ENCODE results near the gene STK11. TPM values are rescaled to one million over a fixed set of nuclear protein-coding genes. Genes with fewer than 3 reads are reported as not detected.
A peak's percentile ranks its signal among the peaks of the same experiment; 100 is the strongest.
"Not testable (repeated sequence)": the region's sequence is repeated elsewhere in the genome, so short reads cannot be mapped to it uniquely, and the experiment has no call there.

STK11 gene
- total RNA-seq, 1 experiment from 2014 or later, result 19.8 TPM

DNA sequence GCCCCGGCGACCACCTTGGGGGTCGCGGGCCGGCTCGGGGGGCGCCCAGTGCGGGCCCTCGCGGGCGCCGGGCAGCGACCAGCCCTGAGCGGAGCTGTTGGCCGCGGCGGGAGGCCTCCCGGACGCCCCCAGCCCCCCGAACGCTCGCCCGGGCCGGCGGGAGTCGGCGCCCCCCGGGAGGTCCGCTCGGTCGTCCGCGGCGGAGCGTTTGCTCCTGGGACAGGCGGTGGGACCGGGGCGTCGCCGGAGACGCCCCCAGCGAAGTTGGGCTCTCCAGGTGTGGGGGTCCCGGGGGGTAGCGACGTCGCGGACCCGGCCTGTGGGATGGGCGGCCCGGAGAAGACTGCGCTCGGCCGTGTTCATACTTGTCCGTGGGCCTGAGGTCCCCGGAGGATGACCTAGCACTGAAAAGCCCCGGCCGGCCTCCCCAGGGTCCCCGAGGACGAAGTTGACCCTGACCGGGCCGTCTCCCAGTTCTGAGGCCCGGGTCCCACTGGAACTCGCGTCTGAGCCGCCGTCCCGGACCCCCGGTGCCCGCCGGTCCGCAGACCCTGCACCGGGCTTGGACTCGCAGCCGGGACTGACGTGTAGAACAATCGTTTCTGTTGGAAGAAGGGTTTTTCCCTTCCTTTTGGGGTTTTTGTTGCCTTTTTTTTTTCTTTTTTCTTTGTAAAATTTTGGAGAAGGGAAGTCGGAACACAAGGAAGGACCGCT lies 729 bp downstream of the STK11 start:
- no peak for DNase-seq (ENCODE audit: low read depth)

GRCh38 chr19:1206864-1207450 lies 1.4 kb downstream of the STK11 start:
- no peak for DNase-seq (ENCODE audit: low read depth)

DNA sequence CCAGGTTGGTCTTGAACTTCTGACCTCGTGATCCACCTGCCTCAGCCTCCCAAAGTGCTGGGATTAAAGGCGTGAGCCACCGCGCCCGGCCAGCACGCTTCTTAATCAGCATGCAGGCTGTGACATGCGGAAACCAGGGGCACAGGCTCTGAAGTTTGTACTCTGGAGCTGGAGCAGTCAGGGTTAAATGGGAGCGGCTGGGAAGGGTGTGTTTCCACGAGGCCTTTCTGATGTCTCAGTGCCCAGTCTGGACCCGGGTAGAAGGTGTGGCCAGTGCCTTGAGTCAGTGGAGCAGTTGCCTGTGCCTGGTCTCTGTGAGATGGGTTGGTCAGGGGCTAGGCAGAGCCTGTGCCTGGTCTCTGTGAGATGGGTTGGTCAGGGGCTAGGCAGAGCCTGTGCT lies 3.3 kb downstream of the STK11 start:
- not testable (repeated sequence) for DNase-seq (ENCODE audit: low read depth)

- DNase-seq (ENCODE audit: low read depth), result no peak
Measured at GRCh38 chr19:1210227-1210538, 4.6 kb downstream of the STK11 start.

GRCh38 chr19:1211494-1212234 lies 6.1 kb downstream of the STK11 start:
- no peak for DNase-seq (ENCODE audit: low read depth)

GRCh38 chr19:1213391-1214286 lies 8.1 kb downstream of the STK11 start:
- DNase-seq (ENCODE audit: low read depth), result peak; percentile 45

GRCh38 chr19:1214299-1214861 lies 8.8 kb downstream of the STK11 start:
- no peak for DNase-seq (ENCODE audit: low read depth)

DNA sequence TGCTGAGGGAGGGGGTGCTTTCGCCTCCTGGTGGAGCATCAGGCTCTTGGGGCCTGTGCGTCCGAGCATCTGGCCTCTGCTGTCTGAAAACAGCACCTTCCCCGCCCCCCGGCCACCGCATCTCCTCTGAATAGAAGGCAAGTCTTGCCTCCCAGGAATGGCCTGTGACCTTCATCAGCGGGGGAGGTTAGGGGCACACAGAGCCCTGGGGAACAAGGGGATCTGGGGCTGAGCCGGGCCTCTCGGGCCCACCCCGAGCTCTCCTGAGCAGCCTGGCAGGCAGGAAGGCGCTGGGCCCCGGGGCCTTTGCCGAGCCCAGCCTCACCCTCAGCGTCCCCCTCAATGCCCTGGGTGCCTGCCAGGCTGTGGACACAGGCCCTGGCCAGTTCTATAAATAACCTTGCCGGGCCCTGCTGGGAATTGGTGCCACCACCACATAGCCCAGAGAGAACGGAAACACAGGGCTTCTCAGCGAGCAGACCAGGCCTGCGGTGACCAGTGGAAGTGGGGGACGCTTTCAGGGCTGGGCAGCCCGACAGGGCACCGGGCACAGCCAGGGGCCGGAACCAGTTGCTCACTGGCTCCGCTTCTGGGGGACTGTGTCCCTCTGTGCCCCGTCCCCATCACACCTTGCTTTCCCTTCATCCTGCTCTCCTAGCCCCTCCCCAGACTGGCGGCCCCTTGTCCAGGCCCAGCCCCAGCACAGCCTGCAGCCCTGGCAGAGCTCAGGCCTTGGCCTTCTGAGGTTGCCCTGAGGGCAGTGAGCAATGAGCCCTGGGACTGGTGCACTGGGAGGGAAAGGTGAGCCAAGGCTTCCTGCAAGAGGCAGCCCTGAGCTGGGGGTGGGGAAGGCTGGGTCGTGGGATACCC lies 9.5 kb downstream of the STK11 start:
- peak; percentile 95 for DNase-seq (ENCODE audit: low read depth)

- no peak for DNase-seq (ENCODE audit: low read depth)
Measured at GRCh38 chr19:1216756-1217155, 11.2 kb downstream of the STK11 start.

DNA sequence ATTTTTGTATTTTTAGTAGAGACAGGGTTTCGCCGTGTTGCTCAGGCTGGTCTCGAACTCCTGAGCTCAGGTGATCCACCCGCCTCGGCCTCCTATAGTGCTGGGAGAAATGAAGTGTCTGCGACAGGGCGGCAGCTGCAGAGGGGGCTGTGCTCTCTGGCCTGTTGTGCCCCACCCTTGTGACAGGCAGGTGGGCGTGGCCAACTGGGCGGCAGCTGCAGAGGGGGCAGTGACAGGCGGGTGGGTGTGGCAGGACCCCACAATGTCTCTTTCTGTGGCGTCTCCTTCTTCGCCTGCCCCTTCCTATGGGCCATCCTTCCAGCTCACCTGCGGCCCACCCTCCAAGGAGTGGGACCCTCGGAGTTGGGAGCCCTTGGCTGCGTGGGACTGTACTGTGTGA lies 11.8 kb downstream of the STK11 start:
- no peak for DNase-seq (ENCODE audit: low read depth)

DNA sequence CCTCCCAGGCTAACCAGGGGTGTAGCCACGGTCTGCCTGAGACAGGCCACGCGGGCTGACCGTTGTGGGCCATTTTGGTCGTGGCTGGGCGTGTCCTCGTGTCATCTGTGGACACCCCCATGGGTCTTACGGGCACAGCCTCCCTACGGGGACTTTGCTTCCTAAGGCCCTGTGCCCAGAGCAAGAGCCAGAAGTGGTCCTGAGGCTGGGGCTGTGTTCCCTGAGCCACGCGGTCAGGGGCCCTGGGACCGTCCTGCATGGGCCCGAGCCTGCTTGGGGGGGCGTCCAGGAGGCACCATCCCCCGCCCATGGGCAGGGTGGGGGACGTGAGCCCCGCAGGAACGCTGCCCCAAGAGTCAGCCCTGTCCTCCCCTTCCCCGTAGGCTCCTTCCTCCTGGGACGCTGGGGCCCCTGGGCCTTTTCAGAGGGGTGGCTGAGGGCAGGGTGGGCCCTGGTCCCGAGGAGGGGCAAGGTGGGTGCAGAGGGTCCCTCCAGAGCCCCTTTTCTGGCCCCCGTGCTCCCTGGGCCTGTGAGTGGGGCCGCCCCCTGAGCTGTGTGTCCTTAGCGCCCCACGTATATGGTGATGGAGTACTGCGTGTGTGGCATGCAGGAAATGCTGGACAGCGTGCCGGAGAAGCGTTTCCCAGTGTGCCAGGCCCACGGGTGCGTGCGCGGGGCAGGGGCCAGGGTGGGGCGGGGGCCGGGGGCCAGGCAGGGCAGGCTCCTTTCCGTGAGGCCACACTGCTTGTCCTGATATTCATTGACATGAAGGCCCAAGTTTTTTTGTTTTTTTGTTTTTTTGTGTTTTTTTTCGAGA lies 13.4 kb downstream of the STK11 start:
- no peak for DNase-seq (ENCODE audit: low read depth)

DNA sequence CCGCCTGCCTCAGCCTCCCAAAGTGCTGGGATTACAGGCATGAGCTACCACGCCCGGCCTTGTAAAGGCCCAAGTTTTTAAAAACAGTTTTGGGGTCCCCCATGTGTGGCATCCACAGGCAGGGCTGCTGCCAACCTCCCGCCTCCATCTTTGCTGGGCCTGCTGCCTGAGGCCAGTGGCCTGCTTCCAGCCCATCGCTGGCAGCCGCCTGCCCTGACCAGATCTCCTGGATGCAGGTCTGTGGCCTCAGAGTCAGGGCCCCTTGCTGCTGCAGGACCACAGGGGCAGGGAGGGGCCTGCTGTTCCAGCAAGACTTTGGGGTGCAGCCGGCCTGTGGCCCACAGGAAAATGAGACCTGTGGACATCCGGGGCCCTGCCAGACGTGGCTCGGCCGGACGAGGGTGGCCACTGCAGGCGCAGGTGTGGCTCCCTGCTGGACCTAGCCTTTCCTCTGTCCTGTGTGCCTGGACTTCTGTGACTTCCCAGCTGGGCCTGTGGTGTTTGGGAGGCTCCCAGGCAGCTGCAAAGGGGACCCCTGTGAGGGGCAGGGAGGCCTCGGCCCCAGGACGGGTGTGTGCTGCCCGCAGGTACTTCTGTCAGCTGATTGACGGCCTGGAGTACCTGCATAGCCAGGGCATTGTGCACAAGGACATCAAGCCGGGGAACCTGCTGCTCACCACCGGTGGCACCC lies 14.4 kb downstream of the STK11 start:
- DNase-seq (ENCODE audit: low read depth), result no peak

DNA sequence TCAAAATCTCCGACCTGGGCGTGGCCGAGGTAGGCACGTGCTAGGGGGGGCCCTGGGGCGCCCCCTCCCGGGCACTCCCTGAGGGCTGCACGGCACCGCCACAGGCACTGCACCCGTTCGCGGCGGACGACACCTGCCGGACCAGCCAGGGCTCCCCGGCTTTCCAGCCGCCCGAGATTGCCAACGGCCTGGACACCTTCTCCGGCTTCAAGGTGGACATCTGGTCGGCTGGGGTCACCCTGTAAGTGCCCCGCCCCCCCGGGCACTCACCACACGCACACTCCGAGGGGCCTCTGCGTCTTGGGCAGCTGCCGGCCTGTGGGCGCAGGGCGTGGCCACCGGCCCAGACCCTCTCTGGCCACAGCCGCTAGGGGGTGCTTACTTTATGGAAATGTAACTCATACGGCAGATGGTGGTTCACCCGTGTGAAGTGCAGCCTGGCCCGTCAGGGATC lies 14.9 kb downstream of the STK11 start:
- no peak for DNase-seq (ENCODE audit: low read depth)

GRCh38 chr19:1220976-1221903 lies 15.7 kb downstream of the STK11 start:
- peak; percentile 39 for DNase-seq (ENCODE audit: low read depth)

DNA sequence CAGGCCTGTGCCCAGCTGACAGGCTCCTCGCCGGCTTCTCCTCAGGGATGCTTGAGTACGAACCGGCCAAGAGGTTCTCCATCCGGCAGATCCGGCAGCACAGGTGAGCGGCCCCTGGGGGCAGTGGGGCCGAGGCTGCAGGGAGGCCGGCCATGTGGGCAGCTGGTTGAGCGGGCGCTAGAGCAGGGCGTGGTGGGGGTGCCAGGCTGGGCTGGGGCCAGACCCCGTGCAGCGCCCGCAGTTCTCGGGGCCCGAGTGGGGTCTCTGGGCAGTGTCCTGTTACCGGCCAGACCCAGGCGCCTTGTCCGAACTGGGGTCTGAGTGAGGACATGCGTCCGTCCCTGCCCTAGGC lies 16.3 kb downstream of the STK11 start:
- DNase-seq (ENCODE audit: low read depth), result no peak

- DNase-seq (ENCODE audit: low read depth), result no peak
Measured at GRCh38 chr19:1222394-1222793, 16.8 kb downstream of the STK11 start.

- peak; percentile 43 for DNase-seq (ENCODE audit: low read depth)
Measured at GRCh38 chr19:1223018-1223855, 17.7 kb downstream of the STK11 start.
